ENCODE data around the gene TAF11L4. TPM values are rescaled to one million over a fixed set of nuclear protein-coding genes. Genes with fewer than 3 reads are reported as not detected.

The TAF11L4 gene
- total RNA-seq: not detected in 2 replicates

GRCh38 chr5:17521501-17521900 is at the start of gene TAF11L4:
TAF11L4 (plus strand) TSS chr5:17521801.

GRCh38 chr5:17497931-17498330 is 23.7 kb upstream of the TAF11L4 start, which contains the start of gene TAF11L2:
TAF11L2 (plus strand) TSS chr5:17498231.

GRCh38 chr5:17518067-17518466 is 3.5 kb upstream of the TAF11L4 start, which contains the start of gene TAF11L3:
TAF11L3 (plus strand) TSS chr5:17518367.

GRCh38 chr5:17524935-17525334 is 3.3 kb downstream of the TAF11L4 start, which contains the start of gene TAF11L5:
TAF11L5 (plus strand) TSS chr5:17525235.

GRCh38 chr5:17528369-17528768 is 6.8 kb downstream of the TAF11L4 start, which contains the start of gene TAF11L6:
TAF11L6 (plus strand) TSS chr5:17528669.

Other genes with a start within 250 kb of the TAF11L4 start
- not detected in 2 replicates for gene TAF11L2, start 23.6 kb upstream of the TAF11L4 start, total RNA-seq
- gene TAF11L3, start 3.4 kb upstream of the TAF11L4 start, total RNA-seq: not detected in 2 replicates
- gene TAF11L5, start 3.4 kb downstream of the TAF11L4 start, total RNA-seq: not detected in 2 replicates
- gene TAF11L6, start 6.9 kb downstream of the TAF11L4 start, total RNA-seq: not detected in 2 replicates
- not detected in 2 replicates for gene TAF11L7, start 64.0 kb downstream of the TAF11L4 start, total RNA-seq
- gene TAF11L8, start 69.2 kb downstream of the TAF11L4 start, total RNA-seq: not detected in 2 replicates
- gene TAF11L9, start 72.6 kb downstream of the TAF11L4 start, total RNA-seq: not detected in 2 replicates
- not detected in 2 replicates for gene TAF11L10, start 76.0 kb downstream of the TAF11L4 start, total RNA-seq
- gene TAF11L11, start 82.4 kb downstream of the TAF11L4 start, total RNA-seq: 0.14 and 0.18 TPM in 2 replicates
- gene TAF11L12, start 88.6 kb downstream of the TAF11L4 start, total RNA-seq: not detected in 2 replicates
- gene TAF11L13, start 110.3 kb downstream of the TAF11L4 start, total RNA-seq: not detected in 2 replicates
- not detected in 2 replicates for gene TAF11L14, start 112.7 kb downstream of the TAF11L4 start, total RNA-seq

Measured in smooth muscle cell of bladder (primary cell).